HG03575 (cell line): Measurements from ENCODE around the gene ACP5.

Experiments
- ATAC-seq: cut with Tn5 transposase; IDR thresholded peaks from one replicate; pipeline ENCODE4 v1.9.1; 2021; ENCODE audit not compliant: unreplicated experiment, insufficient number of reproducible peaks, low FRiP score; ENCODE audit errors: extremely low read depth

Gene ACP5

DNA sequence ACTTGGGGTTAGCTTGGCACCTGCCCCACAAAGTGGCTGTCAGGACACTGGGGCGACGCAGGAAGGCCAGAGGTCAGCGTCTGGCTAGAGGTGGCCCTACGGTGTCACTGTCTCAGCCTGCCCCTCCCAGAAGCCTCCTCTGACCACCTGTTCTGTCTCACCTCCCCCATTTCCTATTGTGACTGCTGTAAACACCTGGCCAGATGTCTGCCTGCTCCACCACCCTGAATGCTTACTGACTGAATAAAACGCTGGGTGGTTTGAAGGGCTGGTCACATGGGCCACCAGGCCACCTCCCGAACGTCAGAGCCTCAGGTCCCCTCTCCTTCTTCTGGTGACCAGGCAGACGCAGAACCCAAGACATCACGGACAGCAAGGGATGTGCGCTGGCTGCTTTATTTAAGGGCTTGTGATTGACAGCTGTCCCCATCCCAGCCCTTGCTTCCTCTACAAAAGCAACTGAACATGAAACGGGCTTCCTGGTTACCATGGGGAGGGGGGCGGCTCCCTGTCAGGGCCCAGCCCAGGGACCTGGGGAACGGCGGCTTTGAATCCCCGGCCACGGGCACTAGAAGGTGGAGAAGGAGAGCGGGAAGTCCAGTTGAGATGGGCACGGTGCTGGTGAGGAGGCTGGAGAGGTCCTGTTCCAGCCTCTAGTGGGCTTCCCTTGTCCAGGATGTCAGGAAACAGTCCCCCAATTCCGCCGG, 24.6 kb downstream of the ACP5 start:
- ATAC-seq, result no peak

DNA sequence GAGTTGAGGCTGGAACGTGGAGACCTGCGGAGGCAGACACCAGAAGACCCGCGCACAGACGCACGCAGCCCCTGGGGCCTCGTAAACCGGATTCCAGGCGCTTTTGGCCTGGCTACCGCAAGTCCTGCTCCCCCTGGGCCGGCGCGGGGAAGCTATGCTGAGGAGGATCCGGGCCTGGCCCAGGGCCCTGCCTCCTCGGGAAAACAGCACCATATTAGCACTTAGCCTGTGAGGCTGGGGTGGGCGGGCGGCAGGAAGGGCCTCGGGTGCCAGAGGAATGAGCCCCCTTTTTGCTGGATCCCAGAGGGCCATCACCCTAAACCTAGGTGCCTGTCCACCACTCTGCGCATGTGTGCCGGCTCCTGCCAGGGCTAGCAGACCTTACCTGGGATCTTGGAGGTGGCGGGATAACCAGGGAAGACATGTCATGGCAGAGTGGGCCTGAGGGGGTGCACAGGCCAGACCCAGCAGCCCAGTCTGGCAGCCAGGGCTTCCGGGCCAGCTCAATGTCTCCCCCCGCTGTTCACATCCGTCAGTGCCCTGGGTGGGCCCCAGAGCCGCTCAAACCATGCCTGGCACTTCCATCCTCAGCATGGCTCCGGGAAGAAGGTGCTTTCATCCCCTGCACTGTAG, 25.7 kb downstream of the ACP5 start:
- no peak for ATAC-seq

DNA sequence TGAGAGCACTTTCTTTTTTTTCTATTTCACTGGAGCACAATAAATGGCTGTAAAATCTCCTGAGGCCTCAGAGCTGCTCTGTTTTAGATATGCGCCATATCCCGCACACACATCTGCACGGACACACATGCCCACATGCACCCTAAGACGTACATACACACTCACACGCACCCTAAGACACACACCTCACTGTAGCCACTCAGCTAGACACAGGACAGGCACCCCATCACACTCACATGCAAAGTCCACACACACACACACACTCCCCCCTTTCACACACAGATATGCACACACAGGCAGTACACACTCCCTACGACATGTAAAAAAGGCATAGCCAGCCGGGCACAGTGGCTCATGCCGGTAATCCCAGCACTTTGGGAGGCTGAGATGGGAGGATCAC, 27.2 kb downstream of the ACP5 start:
- no peak for ATAC-seq

DNA sequence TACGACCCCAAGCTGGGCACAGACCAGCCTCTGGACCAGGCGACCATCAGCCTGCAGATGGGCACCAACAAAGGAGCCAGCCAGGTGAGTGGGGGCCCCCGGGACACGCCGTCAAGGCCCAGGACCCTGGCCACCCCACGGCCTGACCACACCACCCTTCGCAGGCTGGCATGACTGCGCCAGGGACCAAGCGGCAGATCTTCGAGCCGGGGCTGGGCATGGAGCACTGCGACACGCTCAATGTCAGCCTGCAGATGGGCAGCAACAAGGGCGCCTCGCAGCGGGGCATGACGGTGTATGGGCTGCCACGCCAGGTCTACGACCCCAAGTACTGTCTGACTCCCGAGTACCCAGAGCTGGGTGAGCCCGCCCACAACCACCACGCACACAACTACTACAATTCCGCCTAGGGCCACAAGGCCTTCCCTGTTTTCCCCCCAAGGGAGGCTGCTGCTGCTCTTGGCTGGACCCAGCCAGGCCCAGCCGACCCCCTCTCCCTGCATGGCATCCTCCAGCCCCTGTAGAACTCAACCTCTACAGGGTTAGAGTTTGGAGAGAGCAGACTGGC, 28.0 kb downstream of the ACP5 start:
- no peak for ATAC-seq

DNA sequence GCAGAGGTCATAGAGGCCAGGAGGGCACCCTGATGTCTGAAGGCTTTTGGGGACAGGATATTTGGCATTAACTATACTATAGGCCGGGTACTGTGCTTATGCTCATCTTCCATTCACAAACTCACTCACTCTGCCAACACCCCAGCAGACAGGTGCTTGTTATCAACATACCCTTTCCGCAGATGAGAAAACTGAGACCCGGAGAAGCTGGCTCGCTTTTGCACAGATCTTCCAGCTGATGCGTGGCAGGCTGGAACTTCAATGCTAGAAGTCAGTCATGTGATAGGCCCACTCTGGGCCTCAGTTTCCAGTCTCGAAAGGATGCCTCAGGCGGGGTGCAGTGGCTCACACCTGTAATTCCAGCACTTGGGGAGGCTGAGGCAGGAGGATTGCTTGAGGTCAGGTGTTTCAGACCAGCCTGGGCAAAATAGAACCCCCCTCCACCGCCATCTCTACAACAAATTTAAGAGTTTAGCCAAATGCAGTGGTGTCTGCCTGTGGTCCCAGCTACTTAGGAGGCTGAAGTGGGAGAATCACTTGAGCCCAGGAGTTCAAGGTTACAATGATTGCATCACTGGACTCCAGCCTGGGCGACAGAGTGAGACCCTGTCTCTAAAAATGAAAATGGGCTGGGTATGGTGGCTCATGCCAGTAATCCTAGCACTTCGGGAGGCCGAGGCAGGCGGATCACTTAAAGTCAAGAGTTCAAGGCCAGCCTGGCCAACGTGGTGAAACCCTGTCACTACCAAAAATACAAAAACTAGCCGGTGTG, 29.3 kb downstream of the ACP5 start:
- ATAC-seq, result no peak

DNA sequence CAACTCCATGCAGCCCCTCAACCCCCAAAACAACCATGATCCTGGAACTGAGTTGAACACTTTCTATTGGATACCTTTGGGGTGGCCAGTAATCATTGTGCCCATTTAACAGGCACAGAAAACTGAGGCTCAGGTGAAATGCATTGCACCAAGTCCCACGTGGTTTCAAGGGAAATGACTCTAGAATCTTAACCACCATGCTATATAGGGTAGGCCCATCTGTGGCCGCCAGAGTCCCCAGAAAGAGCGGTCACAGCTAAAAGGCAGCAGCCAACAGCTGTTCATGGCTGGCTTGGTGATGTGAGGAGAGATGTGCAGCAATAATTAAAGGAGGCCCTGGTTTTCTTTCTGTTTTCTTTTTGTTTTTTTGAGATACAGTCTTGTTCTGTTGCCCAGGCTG, 36.2 kb downstream of the ACP5 start:
- ATAC-seq, result no peak

DNA sequence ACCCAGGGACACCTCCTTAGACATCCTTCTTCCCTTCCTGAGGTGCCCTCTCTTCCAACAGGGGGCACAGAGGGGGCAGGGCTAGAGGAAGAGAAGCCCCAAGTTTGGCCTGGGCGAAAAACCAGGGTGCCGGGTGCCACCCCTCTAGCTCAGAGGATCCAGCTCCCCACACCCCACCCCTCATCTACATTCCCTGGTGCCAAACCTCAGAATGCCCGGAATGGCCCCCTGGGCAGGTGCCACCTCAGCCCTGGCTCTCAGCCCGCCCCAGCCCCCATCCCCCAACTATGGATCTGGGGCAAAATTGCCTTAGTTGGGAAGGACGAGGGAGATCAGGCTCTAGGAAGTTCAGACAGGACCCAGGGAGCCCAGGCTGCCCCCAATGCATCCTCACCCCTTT, 36.8 kb downstream of the ACP5 start:
- no peak for ATAC-seq

DNA sequence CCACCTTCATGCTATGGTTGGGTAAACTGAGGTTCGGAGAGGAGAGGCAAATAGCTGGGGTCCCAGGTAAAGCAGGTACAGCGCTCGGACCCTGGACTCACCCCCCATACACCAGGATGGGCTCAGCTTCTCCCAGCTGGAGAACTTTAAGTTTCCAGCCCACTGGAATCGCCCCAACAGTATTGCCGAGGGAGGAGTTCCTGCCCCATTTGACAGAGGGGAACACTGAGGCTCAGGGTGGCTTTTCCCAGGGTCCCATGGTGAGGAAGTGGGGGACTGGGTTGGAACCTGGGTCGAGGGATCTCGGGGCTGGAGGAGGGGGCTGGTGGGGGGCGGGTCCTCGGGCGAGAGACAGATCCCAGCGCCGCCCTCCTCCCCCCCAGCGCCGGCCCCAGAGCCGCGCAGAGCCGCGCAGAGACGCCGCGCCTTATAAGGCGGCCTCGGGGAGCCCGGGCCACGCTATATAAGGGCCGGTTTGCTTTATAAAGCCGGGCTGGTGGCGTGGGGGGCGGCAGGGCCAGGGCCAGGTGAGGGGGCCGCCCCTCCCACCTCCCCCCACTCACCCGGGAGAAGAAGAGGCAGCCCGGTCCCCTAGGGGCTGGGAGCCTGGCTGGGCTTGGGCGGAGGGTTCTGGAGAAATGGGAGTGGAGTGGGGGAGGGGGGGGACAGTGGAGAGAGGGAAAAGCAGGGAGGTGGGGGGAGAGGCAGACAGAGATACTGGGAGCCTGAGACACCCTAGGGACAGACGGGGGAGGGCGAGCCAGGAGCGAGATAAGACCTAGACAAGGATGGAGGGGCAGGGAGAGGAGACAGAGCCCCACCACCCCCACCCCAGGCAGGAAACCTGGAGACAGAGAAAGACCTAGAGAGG, 37.7 kb downstream of the ACP5 start:
- ATAC-seq, result no peak

DNA sequence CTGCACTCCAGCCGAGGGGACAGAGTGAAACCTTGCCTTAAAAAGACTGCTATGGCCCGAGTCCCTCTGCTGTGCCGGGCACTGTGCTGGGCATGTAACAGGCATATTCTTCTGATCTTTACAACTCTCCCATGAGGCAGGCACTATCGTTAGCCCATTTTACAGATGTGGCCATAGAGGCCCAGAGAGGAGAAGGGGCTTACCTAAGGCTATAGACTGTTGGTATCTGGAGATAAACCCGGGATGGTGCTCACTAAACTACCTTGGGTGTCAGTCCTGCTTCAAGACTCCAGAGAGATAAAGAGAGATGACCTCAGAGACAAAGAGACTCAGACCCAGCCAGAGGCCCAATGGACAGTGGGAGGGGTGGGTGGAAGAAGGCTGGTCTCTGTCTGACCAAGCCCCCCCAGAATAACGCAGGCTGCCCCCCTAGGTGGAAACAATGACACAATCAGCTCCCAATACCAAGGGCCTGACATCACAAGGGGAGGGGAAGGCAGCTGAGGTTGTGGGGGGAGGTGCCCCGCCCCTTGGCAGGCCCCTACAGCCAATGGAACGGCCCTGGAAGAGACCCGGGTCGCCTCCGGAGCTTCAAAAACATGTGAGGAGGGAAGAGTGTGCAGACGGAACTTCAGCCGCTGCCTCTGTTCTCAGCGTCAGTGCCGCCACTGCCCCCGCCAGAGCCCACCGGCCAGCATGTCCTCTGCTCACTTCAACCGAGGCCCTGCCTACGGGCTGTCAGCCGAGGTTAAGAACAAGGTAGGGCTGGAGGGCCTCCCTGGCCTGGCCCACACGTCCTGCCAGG, 39.0 kb downstream of the ACP5 start, which contains the start of gene CNN1:
TSS of gene CNN1 (plus strand) at position 620 of the 805 bp plus-strand sequence. CDS start at position 697, 77 bp downstream.
- ATAC-seq, result no peak

DNA sequence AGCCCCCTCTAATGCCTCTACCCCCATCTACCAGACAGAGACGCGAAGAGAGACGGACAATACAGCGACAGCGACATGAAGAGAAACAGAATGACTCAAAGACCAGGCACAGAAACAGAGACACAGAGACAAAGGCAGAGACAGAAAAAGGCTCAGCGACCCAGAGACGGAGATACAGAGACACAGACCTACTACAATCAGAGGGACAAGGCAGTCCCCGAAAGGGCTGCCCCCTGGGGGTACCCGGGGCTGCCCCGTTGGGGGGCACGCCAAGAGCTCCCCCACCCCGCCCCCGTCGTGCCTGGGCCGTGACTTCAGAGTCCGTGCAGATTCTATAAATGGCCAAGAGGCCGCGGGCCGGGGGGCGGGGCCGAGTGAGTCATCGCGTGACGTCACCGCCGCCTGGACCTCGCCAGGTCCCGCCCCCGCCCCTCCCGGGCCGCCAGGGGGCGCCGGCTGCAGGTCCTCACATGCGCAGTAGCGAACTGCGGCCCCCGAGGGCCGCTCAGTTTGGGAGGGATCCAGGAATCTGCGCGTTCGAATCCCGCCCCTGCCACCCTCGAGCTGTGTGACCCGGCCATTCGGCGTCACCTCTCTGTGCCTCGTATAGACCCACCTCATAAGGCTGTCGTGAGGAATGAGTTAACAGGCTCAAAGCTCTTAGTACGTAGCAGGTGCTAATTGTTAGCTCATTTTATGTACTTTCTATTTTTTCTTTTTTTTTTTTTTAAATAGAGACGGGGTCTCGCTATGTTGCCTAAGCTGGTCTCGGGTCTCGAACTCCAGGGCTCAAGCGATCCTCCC, 41.5 kb downstream of the ACP5 start:
- ATAC-seq, result no peak

DNA sequence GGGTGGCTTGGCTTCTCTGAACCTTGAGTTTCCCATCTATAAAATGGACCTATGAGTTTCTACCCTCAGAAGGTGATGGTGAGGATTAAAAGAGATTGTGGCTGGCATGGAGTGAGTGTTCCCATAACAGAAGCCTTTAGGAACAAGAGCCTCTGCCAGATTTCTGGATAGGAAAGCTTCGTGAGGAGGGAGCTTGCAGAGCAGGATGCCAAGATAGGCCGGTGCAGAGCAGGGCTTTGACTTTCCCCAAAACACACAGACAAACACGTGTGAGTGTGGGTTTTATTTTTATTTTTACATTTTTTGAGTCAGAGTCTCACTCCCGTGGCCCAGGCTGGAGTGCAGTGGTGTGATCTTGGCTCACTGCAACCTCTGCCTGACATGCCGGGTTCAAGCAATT, 42.5 kb downstream of the ACP5 start:
- no peak for ATAC-seq

DNA sequence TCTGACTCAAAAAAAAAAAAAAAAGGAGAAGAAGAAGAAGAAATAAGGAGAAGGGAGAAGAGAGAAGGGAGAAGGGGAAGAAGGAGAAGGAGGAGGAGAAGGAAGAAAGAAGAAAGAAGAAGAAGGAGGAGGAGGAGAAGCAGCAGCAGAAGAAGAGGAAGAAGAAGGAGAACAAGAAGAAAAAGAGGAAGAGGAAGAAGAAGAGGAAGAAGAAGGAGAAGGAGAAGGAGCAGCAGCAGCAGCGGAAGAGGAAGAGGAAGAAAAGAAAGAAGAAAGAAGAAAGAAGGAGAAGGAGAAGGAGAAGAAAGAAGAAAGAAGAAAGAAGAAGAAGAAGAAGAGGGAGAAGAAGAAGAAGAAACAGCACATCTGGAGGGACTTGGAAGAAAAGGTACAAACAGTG, 42.9 kb downstream of the ACP5 start:
- no peak for ATAC-seq

DNA sequence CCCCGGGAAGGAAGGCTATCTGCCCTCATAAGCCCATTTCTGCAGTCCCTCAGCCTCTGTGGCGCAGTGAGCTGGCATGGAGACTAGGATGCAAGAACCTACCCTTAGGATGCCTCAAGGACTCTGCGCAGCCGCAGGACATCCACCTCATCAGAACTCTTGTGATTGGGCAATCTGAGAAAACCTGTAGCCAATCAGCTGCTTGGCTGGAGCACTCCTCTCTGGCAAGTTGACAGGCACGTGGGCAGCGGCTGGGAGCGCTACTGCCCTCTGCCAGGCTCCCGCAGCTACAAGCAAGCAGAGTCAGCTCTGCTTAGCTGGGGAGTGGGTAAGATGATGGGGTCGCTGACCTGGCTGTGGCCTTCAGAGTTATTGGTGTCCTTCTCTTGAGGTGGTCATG, 47.0 kb downstream of the ACP5 start:
- no peak for ATAC-seq

DNA sequence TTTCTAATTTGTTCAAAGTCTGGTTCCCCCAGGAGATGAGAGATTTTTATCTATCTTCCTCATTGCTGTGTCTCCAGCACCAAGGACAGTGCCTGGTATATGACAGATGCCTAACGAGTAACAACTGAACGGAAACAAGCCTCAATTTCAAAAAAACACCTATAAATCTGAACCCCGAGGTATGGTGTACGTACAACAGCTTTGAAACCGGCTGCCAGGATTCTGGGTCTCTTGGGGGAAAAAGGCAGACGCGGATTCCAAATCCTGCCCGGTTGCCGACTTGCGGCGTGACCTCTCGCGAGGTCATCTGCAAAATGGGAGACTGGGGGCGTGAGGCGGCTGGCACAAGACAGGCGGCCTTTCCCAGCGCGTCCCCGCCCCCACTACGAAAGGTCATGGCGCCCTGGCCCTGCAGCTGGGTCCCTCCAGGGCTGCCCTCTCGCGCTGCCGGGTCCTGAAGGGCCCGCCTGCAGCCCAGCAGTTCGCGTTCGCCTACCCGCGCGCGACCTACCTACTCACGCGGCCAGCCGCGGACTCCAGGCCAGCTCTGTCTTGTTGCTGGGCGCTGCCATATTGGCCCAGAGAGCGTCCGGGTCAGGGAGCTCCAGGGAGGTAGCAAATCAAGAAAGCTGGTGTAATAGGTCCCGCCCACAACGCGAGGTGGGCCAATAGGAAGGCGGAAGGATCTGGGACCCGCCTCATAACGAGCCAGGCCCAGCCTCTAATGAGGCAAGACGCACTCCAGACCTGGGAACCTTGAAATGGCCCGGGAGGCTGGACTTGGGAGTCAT, 48.7 kb downstream of the ACP5 start, which contains the start of gene ECSIT:
TSS of gene ECSIT (minus strand) at position 584 of the 791 bp plus-strand sequence. CDS start 9,964 bp downstream, outside the sequence.
- peak; percentile 41 for ATAC-seq
